Activated effector memory CD4-positive, alpha-beta T cell treated with Interleukin-2 at 50 U/mL for 16 hours (primary cell): ENCODE data around the gene SUN3.
"Not testable (repeated sequence)": the region's sequence is repeated elsewhere in the genome, so short reads cannot be mapped to it uniquely, and the experiment has no call there.

Source experiments
- DNase-seq: peaks from one replicate; pipeline ENCODE4 v3.0.0-alpha.2; 2020

SUN3 gene

DNA sequence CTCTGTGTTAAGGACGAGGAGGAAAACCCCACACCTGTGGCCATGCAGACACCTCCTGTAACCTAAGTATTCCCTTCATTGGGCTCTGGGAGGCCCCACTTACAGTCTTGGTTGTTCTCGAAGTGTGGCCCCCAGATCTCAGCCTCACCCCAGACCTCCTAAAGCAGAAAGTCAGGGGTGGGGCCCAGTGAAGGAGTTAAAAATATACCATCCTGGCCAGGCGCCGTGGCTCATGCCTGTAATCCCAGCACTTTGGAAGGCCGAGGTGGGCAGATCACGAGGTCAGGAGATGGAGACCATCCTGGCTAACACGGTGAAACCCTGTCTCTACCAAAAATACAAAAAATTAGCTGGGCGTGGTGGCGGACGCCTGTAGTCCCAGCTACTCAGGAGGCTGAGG lies 86.3 kb downstream of the SUN3 start:
- DNase-seq = not testable (repeated sequence)

DNA sequence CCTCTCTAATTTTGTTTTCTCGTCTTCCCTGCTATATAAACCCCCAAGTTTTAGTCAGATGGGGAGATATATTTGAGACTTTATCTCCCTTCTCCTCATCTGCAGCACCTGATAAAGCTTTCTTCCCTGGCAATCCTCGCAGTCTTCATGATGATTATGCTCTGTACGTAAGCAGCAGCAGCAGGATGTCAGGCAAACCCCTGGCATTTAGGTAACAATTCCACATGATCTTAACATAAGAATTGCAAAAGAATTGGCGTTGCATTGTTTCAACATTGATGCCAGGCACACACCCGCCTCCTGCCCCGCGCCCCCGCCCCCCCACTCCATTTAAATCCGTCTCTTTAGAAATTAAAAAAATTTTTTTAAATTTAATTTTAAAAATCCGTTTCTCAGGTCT lies 86.8 kb downstream of the SUN3 start:
- DNase-seq = no peak

DNA sequence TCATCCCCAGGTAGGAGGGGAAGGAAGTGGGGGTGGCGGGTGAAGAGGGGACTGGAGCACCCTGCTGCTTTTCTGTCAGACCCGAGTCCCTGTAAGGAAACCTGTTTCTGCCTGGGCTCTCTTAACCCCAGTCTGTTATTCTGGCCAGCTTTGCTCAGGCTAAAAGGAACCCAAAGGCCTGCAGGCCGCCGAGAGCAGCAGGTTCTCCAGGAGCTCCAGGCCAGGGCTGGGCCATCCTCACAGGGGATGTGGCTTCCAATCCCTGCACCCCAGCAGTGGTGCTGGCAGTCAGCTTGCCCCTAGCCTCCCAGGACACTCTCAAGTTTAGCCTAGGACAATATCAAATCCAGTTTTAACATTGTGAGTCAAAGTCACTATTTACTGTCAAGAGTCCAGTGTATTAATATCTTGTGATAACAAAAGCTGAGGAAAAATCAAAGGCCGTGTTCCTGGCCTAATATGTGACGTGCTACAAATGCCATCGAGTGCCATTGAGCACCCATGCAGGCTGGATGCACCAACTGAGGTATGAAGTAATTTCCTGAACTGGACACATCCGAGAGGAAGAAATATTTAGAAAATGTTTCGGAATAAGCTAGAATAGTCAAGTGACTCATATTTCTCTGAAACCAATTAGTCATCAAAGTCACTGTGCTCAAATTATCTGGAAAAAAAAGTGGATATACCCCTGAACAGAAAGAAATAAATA lies 87.6 kb downstream of the SUN3 start:
- no peak for DNase-seq

DNA sequence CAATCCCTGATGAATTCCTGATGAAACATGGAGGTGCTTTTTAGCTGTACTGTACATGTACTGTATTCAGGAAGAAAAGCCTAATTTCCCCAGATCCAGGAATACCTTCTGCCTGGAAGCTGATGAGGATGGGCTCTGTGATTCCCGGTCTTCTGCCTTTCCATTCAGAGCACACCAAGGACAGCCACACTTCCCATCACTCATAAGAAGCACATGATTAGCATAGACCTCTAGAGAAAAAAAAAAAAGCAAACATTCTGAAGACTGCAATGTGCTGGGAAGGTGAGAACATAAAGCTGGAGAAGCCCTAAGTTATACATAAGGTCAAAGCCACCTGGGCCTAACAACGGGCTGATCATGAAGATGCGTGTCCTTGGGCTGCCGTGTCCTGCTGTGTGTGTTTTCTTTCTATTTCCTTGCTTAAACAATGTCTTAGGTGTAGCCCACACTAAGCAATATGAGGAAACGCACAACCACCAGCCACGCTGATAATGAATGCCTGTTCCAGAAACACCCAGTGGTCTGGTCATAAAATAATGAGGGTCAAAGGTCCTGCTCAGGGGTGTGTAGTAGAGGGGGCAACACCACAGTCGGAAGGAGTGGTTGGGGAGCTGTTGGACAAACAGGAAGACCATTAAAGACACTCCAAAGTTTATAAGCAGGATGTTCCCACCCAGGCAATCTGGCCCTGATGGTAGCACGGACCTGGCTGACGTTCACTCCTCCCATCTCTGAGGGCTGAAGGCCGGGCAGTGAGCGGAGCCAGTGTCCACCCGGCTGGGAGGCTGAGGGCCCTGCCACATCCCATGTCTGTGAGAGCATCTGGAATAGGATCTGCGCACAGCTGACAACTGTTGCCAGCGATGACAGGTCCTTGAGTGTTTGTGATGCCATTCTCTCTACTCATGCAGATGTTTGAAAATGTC lies 88.6 kb downstream of the SUN3 start:
- no peak for DNase-seq

DNA sequence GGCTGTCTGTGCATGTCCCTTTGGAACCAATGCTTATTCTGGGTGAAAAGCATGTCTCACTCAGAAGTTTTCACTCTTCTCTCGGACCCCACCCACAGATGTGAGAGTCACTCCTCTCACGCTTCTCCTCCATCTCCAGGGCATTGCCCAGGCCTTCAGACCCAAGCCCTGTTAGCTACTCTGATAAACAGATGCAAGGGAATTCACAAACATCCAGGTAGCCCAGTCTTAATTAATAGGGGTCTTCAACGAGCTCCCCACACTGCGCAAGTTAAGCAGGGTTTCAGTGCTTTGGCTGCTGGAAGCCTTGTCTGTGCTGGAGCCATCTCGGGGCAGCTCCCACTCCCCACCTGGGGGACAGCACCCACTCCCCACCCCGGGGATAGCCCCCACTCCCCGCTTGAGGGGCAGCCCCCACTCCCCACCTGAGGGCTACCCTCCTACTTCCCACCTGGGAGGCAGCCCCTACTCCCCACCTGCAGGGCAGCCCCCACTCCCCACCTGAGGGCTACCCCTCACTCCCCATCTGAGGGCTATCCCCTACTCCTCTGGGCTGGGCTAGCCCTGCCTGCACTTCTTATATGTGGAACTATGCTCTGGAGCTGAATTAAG lies 89.4 kb downstream of the SUN3 start:
- no peak for DNase-seq

DNA sequence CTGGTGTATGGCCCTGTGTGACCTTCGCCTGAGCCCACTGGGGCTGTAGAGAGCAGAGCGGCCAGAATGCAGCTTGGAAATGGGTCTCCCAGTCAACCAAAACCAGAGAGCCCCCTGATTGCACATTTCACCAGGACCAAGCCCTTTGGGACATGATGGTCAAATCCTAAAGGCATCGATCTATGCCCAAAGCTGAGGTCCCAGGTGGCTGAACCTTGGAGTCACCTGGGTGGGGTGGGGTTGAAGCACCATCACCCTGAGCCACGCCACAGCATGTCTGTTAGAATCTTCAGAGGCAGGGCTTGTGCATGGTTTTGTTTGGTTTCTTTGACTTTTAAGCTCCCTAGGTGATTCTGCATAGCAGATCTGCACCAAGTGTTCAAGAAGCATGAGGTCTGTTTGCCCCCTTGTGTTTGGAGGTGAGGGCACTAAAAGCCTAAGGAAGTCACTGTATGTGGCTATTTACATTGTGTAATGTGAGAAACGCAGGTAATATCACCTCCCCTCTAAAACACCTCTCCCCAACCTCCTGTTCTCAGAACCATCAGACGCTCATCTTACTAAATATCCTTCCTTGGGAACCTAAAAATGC lies 90.2 kb downstream of the SUN3 start:
- DNase-seq = no peak

DNA sequence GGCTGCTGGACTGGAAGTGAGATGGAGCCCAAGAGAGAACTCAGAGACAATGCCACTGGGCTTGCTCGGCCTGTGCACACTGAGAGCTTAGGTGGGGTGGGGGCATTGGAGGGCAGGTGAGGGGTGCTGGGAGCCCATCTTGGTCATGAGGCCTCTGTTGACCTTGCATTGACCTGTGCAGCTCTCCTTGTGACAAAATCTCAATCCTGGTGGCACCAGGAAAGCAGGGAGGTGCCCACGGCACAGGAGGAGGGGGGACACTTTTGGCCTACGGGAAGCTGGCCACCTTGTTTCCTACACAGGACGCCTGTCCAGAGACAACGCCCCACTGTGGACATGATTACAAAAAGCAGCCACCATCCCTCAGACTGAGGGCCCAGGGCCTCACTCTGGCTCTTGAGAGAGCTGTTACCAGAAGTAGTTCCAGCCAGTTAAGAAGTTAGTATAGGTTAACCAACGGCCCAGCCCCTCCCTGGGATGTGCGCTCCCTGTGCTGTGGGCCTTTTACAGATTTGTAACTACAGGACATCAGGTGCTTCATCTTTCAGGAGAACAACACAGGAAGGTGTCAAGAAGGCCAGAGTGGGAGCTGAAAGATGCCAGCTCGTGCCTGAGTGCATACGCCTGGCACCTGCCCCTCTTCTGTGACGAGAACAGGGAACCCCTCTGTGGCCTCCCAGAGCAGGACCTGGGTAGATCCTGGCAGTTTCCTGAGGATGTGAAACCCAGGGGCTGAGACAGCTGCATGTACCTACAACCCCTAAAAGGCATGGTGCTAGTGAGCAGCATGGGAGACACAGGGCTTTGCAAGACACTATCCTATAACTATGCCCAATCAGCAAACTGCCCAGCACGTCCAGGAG lies 91.0 kb downstream of the SUN3 start:
- DNase-seq = no peak
